Astrocyte (in vitro differentiated cells and primary cell): ENCODE results near the gene PTPN6.

Experiments
- CTCF ChIP-seq: IDR thresholded peaks from 2 replicates; pipeline ENCODE4 v1.5.1; 2011; ENCODE audit warnings: low read depth, mild to moderate bottlenecking, inconsistent platforms, low read length, moderate library complexity; ENCODE audit not compliant: insufficient read depth
- EZH2 ChIP-seq: IDR thresholded peaks from 2 replicates; pipeline ENCODE4 v1.6.1; 2012; ENCODE audit warnings: mild to moderate bottlenecking, low read length, inconsistent platforms; ENCODE audit not compliant: insufficient read depth

GRCh38 chr12:6960593-6961277, 9.6 kb downstream of the PTPN6 start:
- TF ChIP-seq EZH2 (no peak), CTCF (no peak)
